Activated CD8-positive, alpha-beta memory T cell treated with anti-CD3 and anti-CD28 coated beads, Interleukin-2, amount 10 ng/mL, durations not matched to agents 7 days and 5 days (primary cell): ENCODE data around the gene ZNF346. TPM values are rescaled to one million over a fixed set of nuclear protein-coding genes. Genes with fewer than 3 reads are reported as not detected.
"Not testable (repeated sequence)": the region's sequence is repeated elsewhere in the genome, so short reads cannot be mapped to it uniquely, and the experiment has no call there.

Source experiments
- ATAC-seq: fragments of 150-1000 bp; cut with Tn5 transposase; one replicate; pipeline ENCODE4 v1.10.0; 2021; ENCODE audit warnings: moderate library complexity
- CTCF ChIA-PET: fragments of 350-600 bp; sonication (Branson Sonifier 250); formaldehyde crosslinking; loops from one replicate; lab custom pipeline; 2021; ENCODE audit warnings: antibody characterized with exemption; lab: Charles Lee
- DNase-seq: peaks from one replicate; pipeline ENCODE4 v3.0.0-alpha.2; 2020
- H3K27ac Mint-ChIP-seq: one replicate; pipeline ENCODE4 v1.8.0; 2021; ENCODE audit warnings: mild to moderate bottlenecking, mixed read lengths
- H3K27me3 Mint-ChIP-seq: one replicate; pipeline ENCODE4 v1.8.0; 2021; ENCODE audit warnings: mixed read lengths
- H3K36me3 Mint-ChIP-seq: one replicate; pipeline ENCODE4 v1.8.0; 2021; ENCODE audit warnings: mild to moderate bottlenecking, mixed read lengths
- H3K4me1 Mint-ChIP-seq: one replicate; pipeline ENCODE4 v1.8.0; 2021; ENCODE audit warnings: mixed read lengths
- H3K4me3 Mint-ChIP-seq: one replicate; pipeline ENCODE4 v1.8.0; 2021; ENCODE audit warnings: mild to moderate bottlenecking, moderate library complexity, mixed read lengths
- H3K9me3 Mint-ChIP-seq: one replicate; pipeline ENCODE4 v1.8.0; 2022; ENCODE audit warnings: low read depth, mixed read lengths
- total RNA-seq, 2 experiments: library from RNA; stranded (reverse); gene quantifications; one replicate each; pipeline ENCODE4 v1.2.3, GENCODE V29; 2021

Gene ZNF346
- 10 to 100 TPM; 28.8 to 31.2 TPM for total RNA-seq

GRCh38 chr5:177022386-177023302 lies at the start of gene ZNF346:
Gene ZNF346, plus strand, starts transcription at chr5:177022696. Its CDS starts 43 bp downstream, at chr5:177022739.
- CTCF ChIA-PET = interaction anchor here (0.7 to 3.2 kb wide), 8 partner anchors 10 to 365 kb away, joined by 3 to 23 read pairs (median 4); partner anchors contain the start of gene UIMC1
- peak; percentile 98 for ATAC-seq
- Mint-ChIP-seq H3K4me1 (peaks cover 34% of the 10 kb centered on the region), H3K9me3 (no peaks in the 10 kb centered on the region), H3K27ac (peak within 1 kb of the TSS; percentile 90), H3K36me3 (peaks cover 15% of the 10 kb centered on the region), H3K4me3 (peak within 1 kb of the TSS; percentile 92), H3K27me3 (no peaks in the 10 kb centered on the region)
- peak; percentile 96 for DNase-seq

- Mint-ChIP-seq H3K27me3 (no peaks in the 10 kb centered on the region), H3K4me1 (peaks cover 15% of the 10 kb centered on the region), H3K36me3 (peaks cover 25% of the 10 kb centered on the region), H3K27ac (peak overlapping the region; percentile 50), H3K9me3 (no peaks in the 10 kb centered on the region), H3K4me3 (no peak overlapping the region)
- ATAC-seq = peak; percentile 23
- CTCF ChIA-PET = no interaction called here
- no peak for DNase-seq
Observed at GRCh38 chr5:176979669-176980068, 42.8 kb upstream of the ZNF346 start.

DNA sequence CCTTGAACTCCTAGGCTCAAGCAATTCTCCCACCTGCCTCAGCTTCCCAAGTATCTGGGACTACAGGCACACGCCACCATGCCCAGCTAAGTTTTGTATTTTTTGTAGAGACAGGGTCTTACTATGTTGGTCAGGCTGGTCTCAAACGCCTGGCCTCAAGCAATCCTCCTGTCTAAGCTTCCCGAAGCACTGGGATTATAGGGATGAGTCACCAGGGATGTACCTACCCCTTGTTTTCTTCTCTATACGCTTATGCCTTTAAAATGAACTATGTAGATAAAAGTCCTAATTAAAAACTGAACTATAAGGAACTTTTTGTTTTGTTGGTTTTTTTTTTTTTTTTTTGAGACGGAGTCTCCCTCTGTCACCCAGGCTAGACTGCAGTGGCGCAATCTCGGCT lies 41.7 kb upstream of the ZNF346 start:
- Mint-ChIP-seq H3K4me1 (peaks cover 24% of the 10 kb centered on the region), H3K27ac (no peak overlapping the region), H3K36me3 (peaks cover 20% of the 10 kb centered on the region), H3K27me3 (no peaks in the 10 kb centered on the region), H3K9me3 (no peaks in the 10 kb centered on the region), H3K4me3 (no peak overlapping the region)
- ATAC-seq = no peak
- CTCF ChIA-PET = interaction anchor here (0.7 to 0.8 kb wide), 2 partner anchors 73 to 592 kb away, joined by 3 read pairs; partner anchors contain the start of gene HIGD2A
- no peak for DNase-seq

- CTCF ChIA-PET = interaction anchor here (1.0 kb wide), 1 partner anchor 322 kb away, joined by 5 read pairs; no protein-coding TSS in a partner anchor
- not testable (repeated sequence) for H3K9me3 Mint-ChIP-seq, H3K27ac Mint-ChIP-seq, H3K27me3 Mint-ChIP-seq, DNase-seq, H3K4me3 Mint-ChIP-seq, ATAC-seq
- peaks cover 22% of the 10 kb centered on the region for H3K36me3 Mint-ChIP-seq
- H3K4me1 Mint-ChIP-seq = peaks cover 33% of the 10 kb centered on the region
Observed at GRCh38 chr5:176983112-176983511, 39.4 kb upstream of the ZNF346 start.

GRCh38 chr5:176983593-176983992 lies 38.9 kb upstream of the ZNF346 start:
- CTCF ChIA-PET, ATAC-seq, DNase-seq, H3K4me3 Mint-ChIP-seq, H3K9me3 Mint-ChIP-seq, H3K27me3 Mint-ChIP-seq, H3K27ac Mint-ChIP-seq: not testable (repeated sequence)
- H3K36me3 Mint-ChIP-seq = peaks cover 22% of the 10 kb centered on the region
- peaks cover 36% of the 10 kb centered on the region for H3K4me1 Mint-ChIP-seq

DNA sequence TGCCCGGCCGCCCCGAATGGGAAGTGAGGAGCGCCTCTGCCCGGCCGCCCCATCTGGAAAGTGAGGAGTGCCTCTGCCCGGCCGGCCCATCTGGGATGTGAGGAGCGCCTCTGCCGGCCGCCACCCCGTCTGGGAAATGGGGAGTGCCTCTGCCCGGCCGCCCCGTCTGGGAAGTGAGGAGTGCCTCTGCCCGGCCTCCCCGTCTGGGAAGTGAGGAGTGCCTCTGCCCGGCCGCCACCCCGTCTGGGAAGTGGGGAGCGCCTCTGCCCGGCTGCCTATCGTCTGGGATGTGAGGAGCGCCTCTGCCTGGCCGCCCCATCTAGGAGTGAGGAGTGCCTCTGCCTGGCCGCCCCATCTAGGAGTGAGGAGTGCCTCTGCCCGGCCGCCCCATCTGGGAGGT lies 38.3 kb upstream of the ZNF346 start:
- H3K27ac Mint-ChIP-seq, H3K27me3 Mint-ChIP-seq, ATAC-seq, DNase-seq, H3K9me3 Mint-ChIP-seq, H3K4me3 Mint-ChIP-seq, CTCF ChIA-PET: not testable (repeated sequence)
- H3K4me1 Mint-ChIP-seq = peaks cover 36% of the 10 kb centered on the region
- H3K36me3 Mint-ChIP-seq = peaks cover 17% of the 10 kb centered on the region

- Mint-ChIP-seq H3K4me3 (no peak overlapping the region), H3K36me3 (peaks cover 8% of the 10 kb centered on the region), H3K27ac (peak overlapping the region; percentile 56), H3K4me1 (peaks cover 28% of the 10 kb centered on the region), H3K27me3 (no peaks in the 10 kb centered on the region), H3K9me3 (no peaks in the 10 kb centered on the region)
- CTCF ChIA-PET = interaction anchor here (0.6 to 2.9 kb wide), 7 partner anchors 10 to 325 kb away, joined by 3 to 10 read pairs (median 5); no protein-coding TSS in a partner anchor
- peak; percentile 83 for ATAC-seq
- DNase-seq = peak; percentile 74
Observed at GRCh38 chr5:176985516-176985915, 37.0 kb upstream of the ZNF346 start.

- Mint-ChIP-seq H3K27ac (peak overlapping the region; percentile 46), H3K9me3 (no peaks in the 10 kb centered on the region), H3K4me3 (no peak overlapping the region), H3K36me3 (peaks cover 8% of the 10 kb centered on the region), H3K4me1 (peaks cover 25% of the 10 kb centered on the region), H3K27me3 (no peaks in the 10 kb centered on the region)
- DNase-seq = no peak
- ATAC-seq = no peak
- CTCF ChIA-PET = interaction anchor here (0.7 to 2.9 kb wide), 6 partner anchors 11 to 673 kb away, joined by 3 to 10 read pairs (median 4); no protein-coding TSS in a partner anchor
Observed at GRCh38 chr5:176986280-176986679, 36.2 kb upstream of the ZNF346 start.

- Mint-ChIP-seq H3K27ac (no peak overlapping the region), H3K4me3 (no peak overlapping the region), H3K4me1 (peaks cover 25% of the 10 kb centered on the region), H3K27me3 (no peaks in the 10 kb centered on the region), H3K9me3 (no peaks in the 10 kb centered on the region), H3K36me3 (peaks cover 4% of the 10 kb centered on the region)
- CTCF ChIA-PET = interaction anchor here (2.9 kb wide), 1 partner anchor 17 kb away, joined by 10 read pairs; no protein-coding TSS in a partner anchor
- DNase-seq (no peak), ATAC-seq (no peak)
Observed at GRCh38 chr5:176987583-176987982, 34.9 kb upstream of the ZNF346 start.

DNA sequence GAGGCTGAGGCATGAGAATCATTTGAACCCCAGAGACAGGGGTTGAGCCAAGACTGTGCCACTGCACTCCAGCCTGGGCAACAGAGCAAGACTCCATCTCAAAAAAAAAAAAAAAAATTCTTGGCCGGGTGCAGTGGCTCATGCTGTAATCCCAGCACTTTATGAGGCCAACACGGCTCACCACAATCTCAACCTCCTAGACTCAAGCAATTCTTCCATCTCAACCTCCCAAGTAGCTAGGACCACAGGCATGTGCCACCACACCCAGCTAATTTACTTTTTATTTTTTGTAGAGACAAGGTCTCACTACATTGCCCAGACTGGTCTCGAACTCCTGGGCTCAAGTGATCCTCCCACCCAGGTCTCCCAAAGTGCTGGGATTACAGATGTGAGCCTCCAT lies 29.4 kb upstream of the ZNF346 start:
- CTCF ChIA-PET = interaction anchor here (1.6 kb wide), 1 partner anchor 27 kb away, joined by 3 read pairs; no protein-coding TSS in a partner anchor
- ATAC-seq, DNase-seq, H3K27ac Mint-ChIP-seq, H3K27me3 Mint-ChIP-seq, H3K9me3 Mint-ChIP-seq, H3K4me3 Mint-ChIP-seq: not testable (repeated sequence)
- peaks cover 29% of the 10 kb centered on the region for H3K4me1 Mint-ChIP-seq
- peaks cover 18% of the 10 kb centered on the region for H3K36me3 Mint-ChIP-seq

GRCh38 chr5:176994460-176995121 lies 27.9 kb upstream of the ZNF346 start:
- Mint-ChIP-seq H3K27me3 (no peaks in the 10 kb centered on the region), H3K4me3 (no peak overlapping the region), H3K36me3 (peaks cover 19% of the 10 kb centered on the region), H3K27ac (no peak overlapping the region), H3K4me1 (peaks cover 27% of the 10 kb centered on the region), H3K9me3 (no peaks in the 10 kb centered on the region)
- CTCF ChIA-PET = no interaction called here
- no peak for DNase-seq
- ATAC-seq = no peak

DNA sequence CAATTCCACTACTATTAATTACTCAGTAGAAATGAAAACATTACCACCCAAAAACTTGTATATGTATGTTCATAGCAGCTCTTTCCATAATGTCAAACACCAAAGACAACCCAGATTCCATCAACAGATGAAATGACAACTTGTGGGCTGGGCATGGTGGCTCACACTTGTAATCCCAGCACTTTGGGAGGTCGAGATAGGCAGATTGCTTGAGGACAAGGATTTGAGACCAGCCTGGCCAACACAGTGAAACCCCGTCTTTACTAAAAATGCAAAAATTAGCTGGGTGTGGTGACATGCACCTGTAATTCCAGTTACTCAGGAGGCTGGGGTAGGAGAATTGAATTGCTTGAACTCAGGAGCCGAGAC lies 27.4 kb upstream of the ZNF346 start:
- ATAC-seq = no peak
- no peaks in the 10 kb centered on the region for H3K9me3 Mint-ChIP-seq

More for the DNA sequence above, 27.4 kb upstream of the ZNF346 start:
- DNase-seq = no peak
- Mint-ChIP-seq H3K27me3 (no peaks in the 10 kb centered on the region), H3K36me3 (peaks cover 19% of the 10 kb centered on the region), H3K27ac (no peak overlapping the region), H3K4me1 (peaks cover 27% of the 10 kb centered on the region), H3K4me3 (no peak overlapping the region)
- CTCF ChIA-PET = no interaction called here
